HG02642 (cell line): ENCODE data around the gene TAS2R41.

Experiments used
- ATAC-seq: cut with Tn5 transposase; IDR thresholded peaks from one replicate; pipeline ENCODE4 v1.9.1; 2021; ENCODE audit warnings: mild to moderate bottlenecking; ENCODE audit not compliant: unreplicated experiment, poor library complexity

Gene TAS2R41

DNA sequence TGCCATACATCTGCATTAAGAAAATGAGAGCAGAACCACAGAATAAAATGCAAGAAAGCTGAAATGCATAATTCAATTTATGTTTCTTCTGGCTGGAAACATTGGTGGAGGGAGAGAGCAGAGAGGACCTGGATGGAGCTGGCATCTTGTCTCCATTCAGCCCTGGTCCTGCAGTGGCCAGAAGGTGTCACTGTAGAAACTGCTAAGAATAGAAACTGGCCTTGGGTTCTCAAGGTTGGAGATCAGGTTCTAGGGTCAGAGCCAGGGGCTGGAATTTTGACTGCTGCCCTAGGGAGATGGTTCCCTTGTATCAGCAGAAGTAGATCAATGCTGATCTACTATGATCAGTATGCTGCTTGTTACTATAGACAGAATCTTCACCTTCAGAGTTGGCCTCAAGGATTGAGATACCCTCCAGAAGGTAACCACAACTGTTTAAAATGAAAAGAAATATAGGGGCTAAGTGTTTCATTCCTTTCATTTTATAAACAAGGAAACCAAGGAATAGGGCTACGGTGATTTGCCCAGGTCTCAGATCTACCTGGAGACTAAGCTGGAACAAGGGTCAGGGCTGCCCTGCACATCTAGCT lies 13.1 kb downstream of the TAS2R41 start:
- ATAC-seq: no peak

GRCh38 chr7:143492043-143492471 lies 14.4 kb downstream of the TAS2R41 start:
- no peak for ATAC-seq

DNA sequence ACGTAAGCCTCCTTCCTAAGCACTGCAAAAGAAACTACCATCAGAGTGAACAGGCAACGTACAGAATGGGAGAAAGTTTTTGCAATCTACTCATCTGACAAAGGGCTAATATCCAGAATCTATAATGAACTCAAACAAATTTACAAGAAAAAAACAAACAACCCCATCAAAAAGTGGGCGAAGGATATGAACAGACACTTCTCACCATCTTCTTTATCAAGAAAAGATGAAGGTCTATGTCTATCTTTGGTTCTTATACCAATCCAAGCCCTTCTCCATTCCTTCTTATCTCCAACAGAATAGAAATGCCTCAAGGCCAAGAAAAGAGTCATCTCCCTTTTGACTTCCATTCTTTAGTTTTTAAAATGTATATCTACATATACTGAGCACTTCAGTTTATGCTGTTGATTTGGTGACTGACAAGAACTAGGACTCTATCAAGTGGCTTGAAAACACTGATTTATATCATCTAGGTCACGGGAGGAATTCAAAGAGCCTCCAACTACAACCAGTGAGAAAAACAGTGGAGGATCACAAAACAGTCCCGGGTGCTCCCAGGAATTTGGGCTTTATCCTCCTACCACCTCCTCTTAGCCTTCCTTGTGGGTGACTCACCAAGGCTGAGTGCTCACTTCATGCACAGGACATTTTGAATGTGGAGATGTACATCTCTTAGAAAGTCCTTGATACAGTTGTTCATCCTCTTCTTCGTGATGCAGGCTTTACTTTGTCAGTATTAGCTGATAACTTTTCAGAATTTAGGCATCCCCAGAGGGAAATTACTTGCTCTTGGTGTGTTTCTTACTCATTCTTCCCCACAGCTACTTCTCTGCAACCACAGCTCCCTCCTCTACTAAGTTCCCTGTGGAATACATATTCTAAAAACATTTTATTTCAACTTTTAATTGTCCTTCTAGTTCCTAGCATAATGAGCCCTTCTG lies 15.4 kb downstream of the TAS2R41 start:
- no peak for ATAC-seq

GRCh38 chr7:143493751-143494150 lies 16.1 kb downstream of the TAS2R41 start:
- ATAC-seq: no peak

GRCh38 chr7:143494622-143495021 lies 16.9 kb downstream of the TAS2R41 start:
- ATAC-seq: no peak

DNA sequence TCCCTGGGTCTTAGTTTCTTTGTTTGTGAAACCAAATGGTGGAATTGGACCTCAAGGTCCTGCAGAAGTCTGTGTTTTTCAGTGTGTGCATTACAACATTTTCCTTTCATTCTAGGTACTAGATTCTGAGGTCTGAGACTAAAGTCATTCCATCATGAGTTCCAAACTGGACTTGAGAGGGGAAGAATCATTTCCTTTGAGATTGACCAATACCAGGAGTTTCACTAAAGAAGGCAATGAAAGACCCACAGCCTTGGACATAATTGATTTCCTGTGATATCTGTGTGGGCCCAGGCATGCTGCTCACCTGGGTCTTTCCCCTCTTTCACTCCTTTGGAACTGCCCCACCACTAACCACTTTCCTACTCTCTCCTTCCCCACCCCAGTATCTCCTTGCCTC lies 18.2 kb downstream of the TAS2R41 start:
- no peak for ATAC-seq

GRCh38 chr7:143496263-143496662 lies 18.6 kb downstream of the TAS2R41 start:
- no peak for ATAC-seq

- ATAC-seq: no peak
Observed at GRCh38 chr7:143497008-143497795, 19.5 kb downstream of the TAS2R41 start.

GRCh38 chr7:143499246-143499645 lies 21.6 kb downstream of the TAS2R41 start:
- no peak for ATAC-seq

- no peak for ATAC-seq
Observed at GRCh38 chr7:143499743-143500348, 22.2 kb downstream of the TAS2R41 start.

DNA sequence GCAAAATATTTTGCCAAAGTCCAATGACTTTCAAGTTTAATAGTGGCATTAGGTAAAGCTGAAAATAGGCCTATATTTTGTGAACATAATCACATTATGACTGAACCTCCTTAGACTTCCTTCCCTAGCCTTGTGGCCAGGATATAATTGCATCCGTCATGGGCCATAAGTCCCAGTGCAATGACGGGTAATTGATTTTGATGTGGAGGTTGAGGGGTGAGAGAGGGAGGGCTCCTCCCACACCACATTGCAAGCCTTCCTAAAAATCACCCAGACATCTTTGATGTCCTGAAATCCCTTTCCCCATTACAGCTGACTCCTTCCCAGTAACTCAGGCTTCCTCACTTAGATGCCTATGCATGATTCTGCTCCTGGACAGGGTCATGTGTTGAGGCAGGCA lies 25.6 kb downstream of the TAS2R41 start:
- ATAC-seq: no peak

GRCh38 chr7:143504215-143504936 lies 26.7 kb downstream of the TAS2R41 start:
- ATAC-seq: no peak

DNA sequence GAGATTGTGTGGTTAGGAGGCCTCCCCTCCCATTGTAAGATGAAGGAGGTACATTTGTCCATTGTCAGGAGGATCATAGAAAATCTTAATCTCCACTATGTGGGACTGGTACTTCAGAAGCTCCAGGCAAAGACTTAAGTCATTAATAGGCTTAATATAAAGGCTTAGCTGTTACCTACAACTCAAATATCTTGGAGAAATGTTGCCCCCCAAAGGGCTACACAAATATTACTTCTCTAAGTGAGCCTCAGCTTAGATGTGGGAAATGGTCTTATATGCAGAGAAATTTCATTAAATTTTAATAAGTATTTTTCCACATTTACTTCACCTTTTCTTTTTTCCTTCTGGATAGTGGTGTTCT lies 27.2 kb downstream of the TAS2R41 start:
- ATAC-seq: no peak

- no peak for ATAC-seq
Observed at GRCh38 chr7:143505838-143506237, 28.2 kb downstream of the TAS2R41 start.

- ATAC-seq: no peak
Observed at GRCh38 chr7:143507094-143507518, 29.4 kb downstream of the TAS2R41 start.

- ATAC-seq: no peak
Observed at GRCh38 chr7:143507534-143508055, 29.9 kb downstream of the TAS2R41 start.

DNA sequence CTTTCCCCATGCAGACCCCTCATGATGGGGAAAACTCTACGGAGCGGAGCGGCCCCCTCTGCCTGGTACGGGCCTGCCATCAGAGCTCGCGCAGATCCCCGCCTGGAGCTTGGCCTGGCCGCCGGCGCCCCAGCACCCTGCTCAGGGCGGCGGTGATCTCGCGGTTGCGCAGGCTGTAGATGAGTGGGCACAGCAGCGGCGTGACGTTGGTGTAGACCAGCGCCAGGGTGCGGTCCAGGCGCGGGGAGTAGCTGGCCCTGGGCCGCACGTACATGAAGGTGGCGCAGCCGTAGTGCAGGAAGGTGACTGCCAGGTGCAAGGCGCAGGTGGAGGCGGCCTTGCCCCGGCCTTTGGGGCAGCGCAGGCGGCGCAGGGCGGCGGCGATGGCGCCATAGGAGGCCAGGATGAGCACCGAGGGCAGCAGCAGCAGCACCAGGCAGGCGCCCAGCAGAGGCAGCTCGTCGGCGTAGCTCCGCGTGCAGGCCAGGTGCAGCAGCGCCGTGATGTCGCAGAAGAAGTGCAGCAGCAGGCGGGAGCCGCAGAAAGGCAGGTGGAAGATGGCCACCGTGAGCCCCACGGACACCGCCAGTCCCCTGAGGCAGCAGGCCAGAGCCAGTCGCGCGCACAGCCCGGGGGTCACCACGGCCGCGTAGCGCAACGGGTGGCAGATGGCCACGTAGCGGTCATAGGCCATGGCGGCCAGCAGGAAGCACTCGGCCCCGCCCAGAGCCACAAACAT lies 33.4 kb downstream of the TAS2R41 start:
- ATAC-seq: no peak

DNA sequence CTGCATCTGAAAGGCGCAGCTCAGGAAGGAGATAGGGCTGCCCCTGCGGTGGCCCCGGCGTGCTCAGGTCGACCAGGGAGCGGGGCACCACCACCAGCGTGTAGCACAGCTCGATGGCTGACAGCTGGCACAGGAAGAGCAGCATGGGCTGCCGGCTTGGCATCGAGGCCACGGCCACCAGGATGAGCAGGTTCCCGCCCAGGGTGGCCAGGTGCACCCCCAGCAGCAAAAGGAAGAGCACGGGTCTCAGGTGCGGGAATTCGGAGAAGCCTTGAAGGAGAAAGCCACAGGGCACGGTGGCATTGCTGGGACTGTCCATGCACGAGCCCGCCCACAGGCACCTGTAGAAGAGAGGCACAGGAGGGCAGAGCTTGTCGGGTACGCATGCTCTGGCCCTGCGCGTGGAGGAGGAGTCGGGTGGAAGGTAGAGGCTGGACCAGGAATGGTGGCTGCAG lies 33.9 kb downstream of the TAS2R41 start:
- no peak for ATAC-seq
